Measurements from ENCODE around the gene TMEM222. TPM values are rescaled to one million over a fixed set of nuclear protein-coding genes. Genes with fewer than 3 reads are reported as not detected.

TMEM222 gene
- total and polyA plus RNA-seq, 2 of the 4 experiments (the other 2 are of a cell fraction) = 19.9 to 54.1 TPM

DNA sequence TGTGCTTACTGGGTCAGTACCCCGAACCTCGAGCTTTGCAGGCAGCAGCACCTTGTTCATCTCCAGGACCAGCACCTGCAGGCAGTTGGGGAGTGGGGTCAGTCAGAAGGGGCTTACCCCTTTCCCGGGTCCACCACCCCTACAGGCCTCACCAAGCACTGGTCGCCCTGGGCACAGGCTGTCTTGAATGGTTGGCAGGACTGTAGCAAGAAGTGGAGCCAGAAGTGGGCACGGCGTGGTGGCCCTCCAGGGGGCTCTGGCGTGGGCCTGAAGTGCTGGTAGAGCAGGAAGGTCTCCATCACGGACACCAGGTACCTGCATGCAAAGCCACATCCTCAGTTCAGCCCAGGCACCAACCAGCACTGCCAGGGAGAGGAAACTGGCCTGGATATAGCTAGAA is 39.6 kb downstream of the TMEM222 start:
- no peak overlapping the region for H4K91ac ChIP-seq (ENCODE audit: insufficient read depth, low read depth, low read length)
- H3K18ac ChIP-seq (ENCODE audit: low read depth, low read length) = no peak overlapping the region
- H3K27ac ChIP-seq (ENCODE audit: insufficient read depth, low read length) = no peak overlapping the region
- H3K4me2 ChIP-seq (ENCODE audit: low read depth, low read length) = no peak overlapping the region
- H3K56ac ChIP-seq (ENCODE audit: extremely low read depth, insufficient read depth, low read length) = no peak overlapping the region
- peaks cover 12% of the 10 kb centered on the region for H3K9me1 ChIP-seq (ENCODE audit: insufficient read depth, low read length)
- peaks cover 7% of the 10 kb centered on the region; the same call in 1 of the 2 replicates for H3K4me1 ChIP-seq (ENCODE audit: control insufficient read depth, insufficient read depth, low read length)
- H2BK15ac ChIP-seq (ENCODE audit: low read depth, low read length) = no peak overlapping the region
- no peak overlapping the region for H3K4me3 ChIP-seq (ENCODE audit: insufficient read depth, low read depth, low read length)
- H4K20me1 ChIP-seq (ENCODE audit: insufficient read depth, low read length) = peaks cover 2% of the 10 kb centered on the region; the same call in 1 of the 2 replicates
- ATAC-seq (ENCODE audit: low read depth) = no peak
- no peak overlapping the region for H4K5ac ChIP-seq (ENCODE audit: low read depth, low read length)
- H2AK5ac ChIP-seq (ENCODE audit: low read depth, low read length) = no peak overlapping the region
- peaks cover 6 to 13% of the 10 kb centered on the region in 2 experiments; a peak in 3 of 4 replicates for H3K79me1 ChIP-seq (ENCODE audit: low read depth in 1 of 2, low read length in 2 of 2)
- no peak overlapping the region for H3K23ac ChIP-seq (ENCODE audit: low read depth, low read length)
- H2BK5ac ChIP-seq (ENCODE audit: low read depth, low read length, poor library complexity, severe bottlenecking) = no peak overlapping the region
- in situ Hi-C loops (cut with MboI; ENCODE audit: low sequenced_read_pairs) (no loop called here), dilution Hi-C loops (cut with HindIII; ENCODE audit: low sequenced_read_pairs, unreplicated experiment) (no loop called here), intact Hi-C loops (cut with micrococcal nuclease) (no loop called here)
- ChIA-PET POLR2A (ENCODE audit: unreplicated experiment) (no interaction called here), CTCF (no interaction called here)
- WGBS, 2 experiments (ENCODE audit: extremely low coverage in 2 of 2, insufficient read length in 1 of 2) = no CpG with 5 or more reads among the region's 8 CpGs
- no peak overlapping the region for H3K4ac ChIP-seq (ENCODE audit: low read depth, low read length)
- no peak overlapping the region for H2AFZ ChIP-seq (replicated peaks; ENCODE audit: low read length, poor library complexity)
- no peak overlapping the region for H3K14ac ChIP-seq (replicated peaks; ENCODE audit: low read depth, low read length)
- H3K9me3 ChIP-seq (ENCODE audit: control insufficient read depth, insufficient read depth, low read length) = no peaks in the 10 kb centered on the region
- H3K9ac ChIP-seq (ENCODE audit: low read depth, low read length) = no peak overlapping the region
- H2BK20ac ChIP-seq (ENCODE audit: low read depth, low read length) = no peak overlapping the region
- H2BK120ac ChIP-seq (ENCODE audit: low read depth, low read length) = no peak overlapping the region
- peaks cover 43% of the 10 kb centered on the region for H3K36me3 ChIP-seq (ENCODE audit: control insufficient read depth, insufficient read depth, low read length)
- no TSS peak for BruUV-seq (replicated peaks)
- H3K27me3 ChIP-seq (ENCODE audit: control insufficient read depth, insufficient read depth, low read length) = no peaks in the 10 kb centered on the region
- no peak overlapping the region for H4K8ac ChIP-seq (ENCODE audit: low read depth in 2 of 2, low read length in 2 of 2)
- TF ChIP-seq, protein P1, sequence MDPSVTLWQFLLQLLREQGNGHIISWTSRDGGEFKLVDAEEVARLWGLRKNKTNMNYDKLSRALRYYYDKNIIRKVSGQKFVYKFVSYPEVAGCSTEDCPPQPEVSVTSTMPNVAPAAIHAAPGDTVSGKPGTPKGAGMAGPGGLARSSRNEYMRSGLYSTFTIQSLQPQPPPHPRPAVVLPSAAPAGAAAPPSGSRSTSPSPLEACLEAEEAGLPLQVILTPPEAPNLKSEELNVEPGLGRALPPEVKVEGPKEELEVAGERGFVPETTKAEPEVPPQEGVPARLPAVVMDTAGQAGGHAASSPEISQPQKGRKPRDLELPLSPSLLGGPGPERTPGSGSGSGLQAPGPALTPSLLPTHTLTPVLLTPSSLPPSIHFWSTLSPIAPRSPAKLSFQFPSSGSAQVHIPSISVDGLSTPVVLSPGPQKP (IDR thresholded peaks at IDR 0.05; ENCODE audit: borderline replicate concordance, low read depth, low read length) = no peak
- no peak for TF ChIP-seq SMC3 (IDR thresholded peaks at IDR 0.05; ENCODE audit: low read depth, low read length)
- TF ChIP-seq POLR2A (IDR thresholded peaks at IDR 0.05; ENCODE audit: low read depth, low read length) = no peak
- TF ChIP-seq BHLHE40 (IDR thresholded peaks at IDR 0.05; ENCODE audit: low read depth, low read length) = no peak
- no peak for TF ChIP-seq MAZ (IDR thresholded peaks at IDR 0.05; ENCODE audit: borderline replicate concordance, low read depth, low read length)
- TF ChIP-seq, protein P2, sequence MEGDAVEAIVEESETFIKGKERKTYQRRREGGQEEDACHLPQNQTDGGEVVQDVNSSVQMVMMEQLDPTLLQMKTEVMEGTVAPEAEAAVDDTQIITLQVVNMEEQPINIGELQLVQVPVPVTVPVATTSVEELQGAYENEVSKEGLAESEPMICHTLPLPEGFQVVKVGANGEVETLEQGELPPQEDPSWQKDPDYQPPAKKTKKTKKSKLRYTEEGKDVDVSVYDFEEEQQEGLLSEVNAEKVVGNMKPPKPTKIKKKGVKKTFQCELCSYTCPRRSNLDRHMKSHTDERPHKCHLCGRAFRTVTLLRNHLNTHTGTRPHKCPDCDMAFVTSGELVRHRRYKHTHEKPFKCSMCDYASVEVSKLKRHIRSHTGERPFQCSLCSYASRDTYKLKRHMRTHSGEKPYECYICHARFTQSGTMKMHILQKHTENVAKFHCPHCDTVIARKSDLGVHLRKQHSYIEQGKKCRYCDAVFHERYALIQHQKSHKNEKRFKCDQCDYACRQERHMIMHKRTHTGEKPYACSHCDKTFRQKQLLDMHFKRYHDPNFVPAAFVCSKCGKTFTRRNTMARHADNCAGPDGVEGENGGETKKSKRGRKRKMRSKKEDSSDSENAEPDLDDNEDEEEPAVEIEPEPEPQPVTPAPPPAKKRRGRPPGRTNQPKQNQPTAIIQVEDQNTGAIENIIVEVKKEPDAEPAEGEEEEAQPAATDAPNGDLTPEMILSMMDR (conservative IDR thresholded peaks at IDR 0.05; ENCODE audit: low read depth, low read length) = no peak
- TF ChIP-seq MXI1 (IDR thresholded peaks at IDR 0.05; ENCODE audit: borderline replicate concordance, low read depth, low read length) = no peak
- TF ChIP-seq NFE2L2 (IDR thresholded peaks at IDR 0.05; ENCODE audit: low read depth, low read length) = no peak
- TF ChIP-seq MAFK (IDR thresholded peaks at IDR 0.05; ENCODE audit: low read depth, low read length) = no peak
- TF ChIP-seq, protein P3, sequence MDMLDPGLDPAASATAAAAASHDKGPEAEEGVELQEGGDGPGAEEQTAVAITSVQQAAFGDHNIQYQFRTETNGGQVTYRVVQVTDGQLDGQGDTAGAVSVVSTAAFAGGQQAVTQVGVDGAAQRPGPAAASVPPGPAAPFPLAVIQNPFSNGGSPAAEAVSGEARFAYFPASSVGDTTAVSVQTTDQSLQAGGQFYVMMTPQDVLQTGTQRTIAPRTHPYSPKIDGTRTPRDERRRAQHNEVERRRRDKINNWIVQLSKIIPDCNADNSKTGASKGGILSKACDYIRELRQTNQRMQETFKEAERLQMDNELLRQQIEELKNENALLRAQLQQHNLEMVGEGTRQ (IDR thresholded peaks at IDR 0.05; ENCODE audit: low read depth, low read length) = no peak
- no peak for TF ChIP-seq CEBPB (IDR thresholded peaks at IDR 0.05; ENCODE audit: low read depth, low read length)
- TF ChIP-seq RAD21 (IDR thresholded peaks at IDR 0.05; ENCODE audit: low read length) = no peak
- TF ChIP-seq RFX5 (IDR thresholded peaks at IDR 0.05; ENCODE audit: low read depth, low read length) = no peak
- TF ChIP-seq CHD1 (IDR thresholded peaks at IDR 0.05; ENCODE audit: low read depth, low read length) = no peak
- DNase-seq = no peak
- no peak overlapping the region for H2AK9ac ChIP-seq (replicated peaks; ENCODE audit: low read depth, low read length, poor library complexity)

All from IMR-90 (cell line).